LHCN-M2 (cell line): Measurements from ENCODE around the gene TRPM4. TPM values are rescaled to one million over a fixed set of nuclear protein-coding genes. Genes with fewer than 3 reads are reported as not detected.
A peak's percentile ranks its signal among the peaks of the same experiment; 100 is the strongest.
"Not testable (repeated sequence)": the region's sequence is repeated elsewhere in the genome, so short reads cannot be mapped to it uniquely, and the experiment has no call there.

Source experiments
- DNase-seq: peaks from one replicate; pipeline ENCODE4 v3.0.0-alpha.2; 2012; ENCODE audit warnings: low read depth
- total RNA-seq: library from RNA; depleted of rRNA; stranded (reverse); fragments of >200 nt; gene quantifications from 2 replicates; pipeline ENCODE4 v1.2.3, GENCODE V29; 2014

Gene TRPM4
- total RNA-seq, 1 experiment from 2014 or later, result 13.9 TPM

GRCh38 chr19:49126575-49126974 lies 31.0 kb upstream of the TRPM4 start:
- no peak for DNase-seq

- DNase-seq, result not testable (repeated sequence)
These were observed 30.4 kb upstream of the TRPM4 start for GRCh38 chr19:49127225-49127624.

- peak; percentile 95 for DNase-seq
These were observed 29.7 kb upstream of the TRPM4 start for GRCh38 chr19:49127674-49128544.

- no peak for DNase-seq
These were observed 28.9 kb upstream of the TRPM4 start for GRCh38 chr19:49128545-49129237.

- DNase-seq, result no peak
These were observed 28.4 kb upstream of the TRPM4 start for GRCh38 chr19:49129238-49129583.

GRCh38 chr19:49130325-49130724 lies 27.3 kb upstream of the TRPM4 start:
- DNase-seq, result no peak

GRCh38 chr19:49132974-49133609 lies 24.5 kb upstream of the TRPM4 start:
- no peak for DNase-seq

GRCh38 chr19:49133621-49134454 lies 23.8 kb upstream of the TRPM4 start:
- no peak for DNase-seq

GRCh38 chr19:49135686-49136085 lies 21.9 kb upstream of the TRPM4 start:
- no peak for DNase-seq

- DNase-seq, result no peak
These were observed 20.8 kb upstream of the TRPM4 start for GRCh38 chr19:49136771-49137171.

GRCh38 chr19:49140951-49141350 lies 16.6 kb upstream of the TRPM4 start:
- DNase-seq, result no peak

GRCh38 chr19:49141352-49141751 lies 16.2 kb upstream of the TRPM4 start:
- no peak for DNase-seq

- peak; percentile 84 for DNase-seq
These were observed 14.7 kb upstream of the TRPM4 start for GRCh38 chr19:49142866-49143335.

- DNase-seq, result peak; percentile 78
These were observed 11.8 kb upstream of the TRPM4 start for GRCh38 chr19:49145573-49146407.

- DNase-seq, result not testable (repeated sequence)
These were observed 11.2 kb upstream of the TRPM4 start for GRCh38 chr19:49146408-49146770.

- no peak for DNase-seq
These were observed 9.4 kb upstream of the TRPM4 start for GRCh38 chr19:49148044-49148682.

- peak; percentile 90 for DNase-seq
These were observed 8.6 kb upstream of the TRPM4 start for GRCh38 chr19:49148784-49149651.

- DNase-seq, result peak; percentile 90
These were observed 7.9 kb upstream of the TRPM4 start for GRCh38 chr19:49149652-49150105.
